Activated CD4-positive, alpha-beta T cell treated with anti-CD3 and anti-CD28 coated beads, Interleukin-10, Interleukin-2, amounts not matched to agents 100 ng/mL and 50 ng/mL, durations not matched to agents 16 hours and 8 hours (primary cell): ENCODE data around the gene TLDC2.
"Not testable (repeated sequence)": the region's sequence is repeated elsewhere in the genome, so short reads cannot be mapped to it uniquely, and the experiment has no call there.

ENCODE experiments used
- DNase-seq: peaks from one replicate; pipeline ENCODE4 v3.0.0-alpha.2; 2020

TLDC2 gene

DNA sequence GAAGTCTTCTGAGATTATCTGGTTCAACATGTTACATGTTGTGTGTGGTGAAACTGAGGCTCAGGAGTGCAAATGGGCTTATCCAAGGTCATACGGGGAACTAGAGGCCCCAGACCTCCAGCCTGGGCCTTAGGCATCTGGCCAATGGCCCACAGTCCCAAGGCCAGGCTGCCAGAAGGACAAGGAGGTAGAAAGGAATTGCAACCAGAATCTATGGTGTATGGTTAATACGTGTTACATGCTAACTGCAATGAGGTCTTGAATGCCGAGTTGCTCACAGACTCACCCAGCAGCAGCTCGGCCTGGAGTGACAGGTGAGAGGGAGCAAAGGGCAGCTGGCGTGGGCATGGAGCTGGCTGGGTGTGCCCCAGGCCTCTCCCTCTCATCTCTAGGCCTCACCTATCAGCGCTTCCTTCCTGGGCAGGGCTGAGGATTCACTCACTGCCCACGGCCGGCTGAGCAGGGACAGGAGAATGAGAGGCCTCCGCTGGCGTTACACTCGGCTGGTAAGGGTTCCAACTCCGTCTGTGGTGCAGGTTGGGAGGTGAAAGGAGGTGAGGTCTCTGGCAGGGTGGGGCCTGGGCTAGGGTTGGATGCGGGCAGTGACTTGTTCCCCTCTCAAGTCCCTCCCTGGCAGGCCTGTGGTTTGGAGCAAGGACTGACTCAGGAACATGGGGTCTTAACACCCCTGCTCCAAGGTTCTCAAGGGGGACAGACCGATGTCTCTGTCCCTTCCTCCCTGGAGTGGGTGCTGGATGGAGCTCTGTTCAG lies at the start of gene TLDC2:
TSS of gene TLDC2 (plus strand) at position 437 of the 771 bp plus-strand sequence. CDS start at position 474, 37 bp downstream.
- DNase-seq = no peak

DNA sequence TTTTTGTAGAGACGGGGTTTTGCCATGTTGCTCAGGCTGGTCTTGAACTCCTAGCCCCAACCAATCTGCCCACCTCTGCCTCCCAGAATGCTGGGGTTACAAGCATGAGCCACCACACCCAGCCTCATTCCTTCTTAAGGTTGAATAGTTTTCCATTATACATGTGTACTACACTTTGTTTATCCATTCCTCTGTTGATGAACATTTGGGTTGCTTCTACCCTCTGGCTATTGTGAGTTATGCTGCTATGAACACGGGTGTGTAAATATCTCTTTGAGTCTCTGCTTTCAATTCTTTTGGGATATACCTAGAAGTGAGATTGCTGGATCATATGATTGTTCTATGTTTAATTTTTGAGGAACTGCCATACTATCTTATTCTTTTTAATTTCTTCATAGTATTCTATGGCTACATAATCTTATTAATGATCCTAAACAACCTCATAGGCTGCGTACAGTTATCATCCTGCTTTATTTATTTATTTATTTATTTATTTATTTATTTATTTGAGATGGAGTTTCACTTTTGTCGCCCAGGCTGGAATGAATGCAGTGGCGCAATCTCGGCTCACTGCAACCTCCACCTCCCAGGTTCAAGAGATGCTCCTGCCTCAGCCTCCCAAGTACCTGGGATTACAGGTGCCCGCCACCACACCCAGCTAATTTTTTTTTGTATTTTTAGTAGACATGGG lies 49.2 kb upstream of the TLDC2 start:
- DNase-seq = no peak

DNA sequence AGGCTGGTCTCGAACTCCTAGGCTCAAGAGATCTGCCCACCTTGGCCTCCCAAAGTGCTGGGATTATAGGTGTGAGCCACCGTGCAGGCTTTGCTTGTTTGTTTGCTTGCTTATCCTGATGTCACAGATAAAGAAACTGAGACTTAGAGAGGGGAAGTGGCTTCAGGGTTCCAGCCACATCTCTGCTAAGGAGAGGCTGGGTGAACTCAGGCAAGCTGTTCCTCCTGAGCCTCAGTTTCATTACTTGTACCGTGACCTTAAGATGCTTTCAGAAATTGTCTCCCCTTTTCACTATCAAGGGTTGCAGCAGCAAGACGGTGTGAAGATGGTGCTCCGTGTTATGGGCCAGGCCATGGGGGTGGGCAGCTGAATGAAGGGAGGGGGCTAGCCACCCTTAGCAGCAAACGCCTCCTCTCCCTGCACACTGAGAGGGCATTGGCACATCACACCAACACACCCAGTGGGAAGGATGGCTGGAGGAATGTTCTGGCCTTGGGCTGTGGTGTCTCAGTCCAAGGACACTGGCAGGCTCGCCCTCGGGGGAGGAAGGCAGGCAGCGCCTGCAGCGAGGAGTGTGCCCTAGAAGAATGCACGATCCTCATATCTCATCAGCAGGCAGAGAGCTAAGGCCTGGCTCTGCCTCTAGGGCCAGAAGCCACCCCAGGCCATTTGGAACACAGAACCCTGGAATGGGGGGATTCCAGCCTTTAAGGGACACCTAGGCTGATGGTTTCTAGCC lies 48.2 kb upstream of the TLDC2 start:
- DNase-seq = peak; percentile 13

DNA sequence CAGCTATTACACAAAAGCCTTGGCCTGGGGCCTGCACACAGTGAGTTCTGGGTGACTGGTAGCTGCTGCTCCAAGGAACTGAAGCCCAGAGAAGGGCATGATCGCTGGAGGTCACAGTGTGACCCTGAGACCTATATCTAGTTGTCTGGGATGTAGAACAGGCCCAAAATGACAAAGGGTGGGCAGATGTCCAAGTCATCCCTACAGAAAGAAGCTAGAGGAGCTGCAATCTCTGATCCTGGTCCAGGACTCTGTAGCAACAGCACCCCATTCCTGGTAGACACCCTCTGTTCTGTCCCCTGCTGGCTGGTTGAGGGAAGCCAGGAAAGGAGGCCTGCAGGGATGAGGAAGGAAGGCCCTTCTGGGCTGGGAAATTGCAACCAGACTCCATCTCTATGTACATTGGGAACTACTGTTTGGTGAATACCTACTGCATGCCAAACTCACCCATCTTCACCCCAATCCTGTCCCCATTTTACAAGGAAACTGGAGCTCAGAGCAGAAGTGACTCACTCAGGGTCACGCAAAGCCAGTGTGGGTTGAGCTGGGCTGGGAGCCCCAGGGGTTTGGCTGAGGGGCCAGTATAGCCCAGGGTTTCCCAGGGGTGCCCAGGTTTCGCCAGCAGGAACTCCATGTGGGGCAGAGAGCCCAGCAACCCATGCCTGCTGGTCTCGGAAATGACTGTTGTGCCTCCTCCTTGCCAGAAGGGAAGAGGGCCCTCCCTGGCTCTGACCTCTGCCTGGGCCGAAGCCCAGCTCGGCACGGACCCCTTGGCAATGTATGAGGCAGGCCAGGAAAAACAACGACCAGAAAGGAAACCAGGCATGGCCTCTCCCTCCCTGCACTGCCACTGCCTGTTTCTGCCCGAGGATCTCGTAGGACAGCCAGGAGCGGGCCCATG lies 44.9 kb upstream of the TLDC2 start:
- no peak for DNase-seq

DNA sequence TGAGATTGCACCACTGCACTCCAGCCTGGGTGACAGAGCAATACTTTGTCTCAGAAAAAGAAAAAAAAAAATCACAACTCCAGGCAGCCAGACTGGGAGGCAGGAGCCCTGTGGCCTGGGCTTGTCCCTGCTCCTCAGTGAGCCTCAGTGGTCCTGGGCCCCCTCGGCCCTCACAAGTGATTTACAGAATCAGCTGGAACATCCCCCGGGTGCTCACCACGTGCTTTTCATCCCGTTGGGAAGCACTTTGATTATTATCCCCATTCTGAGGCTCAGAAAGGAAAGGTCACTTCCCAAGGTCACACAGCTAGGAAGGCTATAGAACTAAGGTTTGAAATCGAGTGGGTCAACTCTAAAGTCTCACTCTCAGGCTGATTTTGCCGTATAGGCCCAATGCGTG lies 43.1 kb upstream of the TLDC2 start:
- DNase-seq = no peak

DNA sequence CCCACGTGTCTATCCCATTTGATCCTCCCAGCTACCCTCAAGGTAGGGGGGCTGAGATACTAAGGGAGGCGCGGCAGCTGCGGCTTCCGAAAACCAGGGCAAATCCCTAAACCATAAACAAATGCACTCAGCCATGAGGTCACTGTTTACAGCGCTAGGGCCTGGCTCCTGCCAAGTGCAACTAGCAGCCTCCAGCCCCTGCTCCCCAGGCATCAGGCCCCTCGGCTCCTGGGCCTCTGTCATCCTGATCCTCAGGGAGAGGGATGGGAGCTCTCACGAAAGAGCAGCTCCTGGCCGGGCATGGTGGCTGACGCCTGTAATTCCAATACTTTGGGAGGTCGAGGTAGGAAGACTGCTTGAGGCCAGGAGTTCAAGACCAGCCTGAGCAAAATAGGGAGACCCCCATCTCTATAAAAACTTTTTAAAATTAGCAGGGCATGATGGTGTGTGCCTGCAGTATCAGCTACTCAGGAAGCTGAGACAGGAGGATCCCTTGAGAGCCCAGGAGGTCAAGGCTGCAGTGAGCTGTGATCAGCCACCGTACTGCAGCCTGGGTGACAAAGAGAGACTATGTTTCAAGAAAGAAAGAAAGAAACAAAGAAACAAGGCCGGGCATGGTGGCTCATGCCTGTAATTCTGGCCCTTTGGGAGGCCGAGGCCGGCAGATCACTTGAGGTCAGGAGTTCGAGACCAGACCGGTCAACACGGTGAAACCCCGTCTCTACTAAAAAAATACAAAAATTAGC lies 42.5 kb upstream of the TLDC2 start:
- no peak for DNase-seq

DNA sequence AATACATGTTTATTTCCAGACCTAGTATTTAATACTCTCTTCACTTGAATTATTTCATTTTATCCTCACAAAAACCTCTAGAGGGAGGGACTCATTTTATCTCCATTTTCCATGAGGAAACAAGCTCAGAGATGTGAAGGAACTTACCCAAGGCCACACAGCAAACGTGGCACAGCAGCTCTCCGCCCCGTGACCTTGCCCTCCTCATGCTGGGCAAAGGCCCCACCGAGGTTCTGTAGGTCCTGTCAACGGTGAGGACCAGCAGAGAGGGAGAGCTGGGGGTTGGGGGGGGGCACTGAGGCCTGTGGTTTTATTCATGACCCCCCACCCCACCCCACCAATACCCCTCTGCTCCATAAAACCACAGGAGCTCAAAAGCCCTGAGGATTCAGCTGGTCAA lies 40.9 kb upstream of the TLDC2 start:
- no peak for DNase-seq

DNA sequence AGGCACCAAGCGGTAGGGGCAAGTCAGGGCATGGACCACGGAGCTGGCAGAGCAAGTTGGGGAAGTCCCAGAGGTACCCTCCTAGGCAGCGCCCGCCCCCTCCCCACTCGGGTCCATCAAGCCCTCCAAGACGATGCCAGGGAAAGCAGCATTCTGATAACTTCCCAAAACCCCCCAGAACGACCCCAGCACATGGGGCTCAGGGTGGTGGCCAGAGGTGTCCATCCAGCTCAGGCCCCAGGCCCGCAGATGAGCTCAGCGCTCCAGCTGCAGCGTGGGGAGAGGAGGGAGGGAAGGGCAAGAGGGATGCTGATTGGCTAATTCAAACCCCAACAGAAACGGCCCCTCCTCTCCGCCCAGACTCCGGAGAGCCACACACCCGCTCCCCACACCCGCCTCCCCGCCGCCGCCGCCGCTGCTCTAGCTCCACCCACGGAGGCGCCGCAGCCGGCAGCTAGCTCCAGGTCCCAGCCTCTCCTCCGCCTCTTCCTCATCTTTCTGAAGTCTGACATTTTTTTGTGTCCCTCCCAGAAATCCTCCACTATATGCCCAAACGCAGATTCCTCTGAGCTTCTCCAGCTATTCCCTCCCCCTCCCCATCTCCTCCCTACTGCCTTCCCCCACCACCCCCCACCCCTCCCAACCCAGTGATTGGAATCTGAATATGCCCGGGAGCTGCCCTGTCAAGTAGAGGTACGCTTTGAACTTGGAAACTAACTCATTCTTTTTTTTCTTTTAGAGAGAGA lies 40.3 kb upstream of the TLDC2 start:
- peak; percentile 95 for DNase-seq

DNA sequence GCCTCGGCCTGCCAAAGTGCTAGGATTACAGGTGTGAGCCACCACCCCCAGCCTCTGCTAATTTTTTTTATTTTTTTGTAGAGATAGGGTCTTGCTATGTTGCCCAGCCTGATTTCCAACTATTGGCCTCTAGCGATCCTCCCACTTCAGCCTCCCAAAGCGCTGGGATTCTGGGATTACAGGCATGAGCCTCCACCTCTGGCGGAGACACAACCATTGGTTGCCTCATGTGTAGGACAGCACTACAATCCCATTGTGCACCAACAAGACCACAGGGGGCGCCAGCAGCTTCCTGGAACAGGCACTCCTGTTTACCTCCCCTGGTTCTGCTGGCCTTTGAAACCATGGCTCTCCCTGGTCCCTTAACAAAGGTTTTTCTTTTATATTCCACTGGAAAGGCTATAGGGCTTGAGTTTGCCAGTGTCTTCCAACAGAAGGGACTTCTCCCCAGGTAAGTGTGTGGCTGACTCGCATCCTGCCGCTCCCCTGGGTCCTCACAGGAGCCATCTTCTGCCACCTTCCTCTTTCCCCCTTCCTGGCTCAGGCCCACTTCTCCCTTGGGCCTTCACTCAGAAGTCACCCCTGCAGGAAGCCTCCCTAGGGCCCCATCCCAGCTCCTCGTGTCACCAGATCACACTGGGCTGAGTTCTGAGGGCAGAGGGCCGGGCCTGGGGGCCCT lies 39.2 kb upstream of the TLDC2 start:
- peak; percentile 73 for DNase-seq

DNA sequence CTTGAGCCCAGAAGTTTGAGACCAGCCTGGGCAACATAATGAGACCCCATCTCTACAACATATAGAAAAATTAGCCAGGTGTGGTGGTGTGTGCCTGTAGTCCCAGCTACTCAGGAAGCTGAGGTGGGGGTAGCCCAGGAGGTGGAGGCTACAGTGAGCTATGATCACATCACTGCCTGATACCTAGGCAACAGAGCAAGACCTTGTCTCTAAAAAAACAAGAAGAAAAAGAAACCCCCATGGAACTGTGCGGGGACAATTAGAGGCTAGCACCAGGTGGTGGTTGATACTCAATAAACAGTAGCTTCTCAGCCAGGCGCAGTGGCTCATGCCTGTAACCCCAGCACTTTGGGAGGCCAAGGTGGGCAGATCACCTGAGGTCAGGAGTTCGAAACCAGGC lies 37.6 kb upstream of the TLDC2 start:
- DNase-seq = not testable (repeated sequence)

DNA sequence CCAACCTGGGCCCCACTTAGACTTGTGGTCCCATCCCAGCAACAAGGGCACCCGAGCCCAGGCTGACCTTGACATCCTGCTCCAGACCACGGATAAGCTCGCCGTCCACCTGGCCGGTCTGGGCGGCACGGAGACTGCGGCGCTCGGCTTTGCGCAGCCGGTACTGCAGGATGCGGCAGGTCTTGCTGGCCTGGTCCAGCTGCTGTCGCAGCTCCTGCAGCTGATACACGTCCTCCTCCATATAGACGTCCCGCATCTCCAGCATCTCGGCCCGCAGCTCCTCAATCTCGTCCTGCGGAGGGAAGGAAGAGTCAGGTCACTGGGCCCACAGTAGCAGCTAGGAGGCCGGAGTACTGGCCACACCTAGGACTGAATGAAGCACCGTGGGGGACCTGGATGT lies 36.8 kb upstream of the TLDC2 start:
- DNase-seq = no peak

DNA sequence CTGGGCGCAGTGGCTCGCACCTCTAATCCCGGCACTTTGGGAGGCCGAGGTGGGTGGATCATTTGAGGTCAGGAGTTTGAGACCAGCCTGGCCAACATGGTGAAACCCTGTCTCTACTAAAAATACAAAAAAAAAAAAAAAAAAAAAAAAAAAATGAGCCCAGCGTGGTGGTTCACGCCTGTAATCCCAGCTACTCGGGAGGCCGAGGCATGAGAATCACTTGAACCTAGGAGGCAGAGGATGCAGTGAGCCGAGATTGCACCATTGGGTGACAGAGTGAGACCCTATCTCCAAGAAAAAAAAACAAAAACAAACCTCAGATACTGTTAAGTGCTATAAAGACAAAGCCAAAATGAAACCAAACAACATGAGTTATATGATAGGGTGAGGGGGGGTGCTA lies 34.9 kb upstream of the TLDC2 start:
- not testable (repeated sequence) for DNase-seq

DNA sequence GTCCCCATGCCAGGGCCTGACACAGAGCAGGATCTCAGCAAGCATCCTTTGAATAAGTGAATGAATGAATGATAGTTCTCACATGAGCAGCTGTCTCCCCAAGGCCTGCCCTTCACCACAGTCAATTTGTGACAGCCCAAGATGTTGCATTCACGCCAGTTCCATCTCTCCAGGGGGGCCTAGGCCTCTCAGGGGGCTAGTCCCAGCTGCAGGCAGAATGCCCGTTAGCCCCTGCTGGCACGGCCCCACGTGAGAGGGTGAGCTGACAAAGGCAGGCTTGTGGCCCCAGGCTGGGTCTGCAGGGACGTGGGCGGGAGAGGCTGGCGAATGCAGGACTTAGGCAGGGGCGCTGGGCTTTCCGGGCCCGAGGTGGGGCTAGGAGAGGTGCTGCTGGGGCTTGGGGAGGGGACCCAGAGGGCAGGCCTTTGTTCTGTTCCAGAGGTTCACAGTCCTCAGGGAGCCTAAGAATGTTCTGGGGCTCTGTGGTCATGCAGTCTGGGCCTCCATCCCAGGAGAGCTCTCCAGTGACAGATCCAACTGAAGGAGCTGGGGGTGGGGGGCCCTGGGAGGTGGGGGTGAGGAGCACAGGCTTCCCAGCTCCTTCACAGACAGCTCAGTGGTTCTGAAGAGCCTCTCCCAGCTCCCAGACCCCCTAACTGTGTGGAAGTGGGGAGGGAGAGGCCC lies 30.5 kb upstream of the TLDC2 start:
- DNase-seq = no peak

DNA sequence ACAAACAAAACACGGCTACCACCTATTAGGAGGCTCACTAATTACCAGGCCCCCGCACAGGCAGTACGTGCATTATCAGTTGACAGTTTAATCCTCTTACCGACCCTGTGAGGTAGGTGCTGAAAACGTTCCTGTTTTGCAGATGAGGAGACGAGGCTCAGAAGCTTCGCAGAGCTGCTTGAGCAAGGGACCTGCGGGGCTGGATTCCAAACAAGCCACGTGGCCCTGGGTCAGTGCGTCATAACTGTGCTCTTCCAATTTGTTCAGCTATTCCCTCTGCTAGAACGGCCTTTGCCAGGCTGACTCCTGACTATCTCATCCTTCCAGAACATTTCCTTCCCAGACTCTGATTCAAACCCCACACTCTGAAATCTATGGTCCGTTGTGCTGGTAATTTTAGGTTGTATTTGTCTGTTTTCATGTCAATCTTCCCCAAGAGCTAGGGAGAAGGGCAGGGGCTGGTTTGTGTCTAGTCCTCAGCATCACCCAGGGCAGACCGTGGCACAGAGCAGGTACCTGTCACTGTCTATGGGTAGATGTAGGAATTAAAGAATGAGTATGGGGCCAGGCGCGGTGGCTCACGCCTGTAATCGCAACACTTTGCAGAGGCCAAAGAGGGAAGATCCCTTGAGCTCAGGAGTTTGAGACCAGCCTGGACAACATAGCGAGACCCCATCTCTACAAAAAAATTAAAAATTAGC lies 28.8 kb upstream of the TLDC2 start:
- DNase-seq = no peak

DNA sequence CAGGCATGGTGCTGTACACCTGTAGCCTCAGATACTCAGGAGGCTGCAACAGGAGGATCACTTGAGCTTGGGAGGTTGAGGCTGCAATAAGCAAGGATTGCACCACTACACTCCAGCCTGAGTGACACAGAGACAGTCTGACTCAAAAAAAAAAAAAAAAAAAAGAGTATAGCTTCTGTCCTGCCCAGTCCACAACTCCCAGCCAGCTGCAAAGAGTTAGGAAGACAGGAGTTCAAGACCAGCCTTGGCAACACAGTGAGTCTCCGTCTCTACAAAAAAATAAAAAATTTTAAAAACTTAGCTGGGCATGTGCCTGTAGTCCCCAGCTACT lies 28.3 kb upstream of the TLDC2 start:
- no peak for DNase-seq

DNA sequence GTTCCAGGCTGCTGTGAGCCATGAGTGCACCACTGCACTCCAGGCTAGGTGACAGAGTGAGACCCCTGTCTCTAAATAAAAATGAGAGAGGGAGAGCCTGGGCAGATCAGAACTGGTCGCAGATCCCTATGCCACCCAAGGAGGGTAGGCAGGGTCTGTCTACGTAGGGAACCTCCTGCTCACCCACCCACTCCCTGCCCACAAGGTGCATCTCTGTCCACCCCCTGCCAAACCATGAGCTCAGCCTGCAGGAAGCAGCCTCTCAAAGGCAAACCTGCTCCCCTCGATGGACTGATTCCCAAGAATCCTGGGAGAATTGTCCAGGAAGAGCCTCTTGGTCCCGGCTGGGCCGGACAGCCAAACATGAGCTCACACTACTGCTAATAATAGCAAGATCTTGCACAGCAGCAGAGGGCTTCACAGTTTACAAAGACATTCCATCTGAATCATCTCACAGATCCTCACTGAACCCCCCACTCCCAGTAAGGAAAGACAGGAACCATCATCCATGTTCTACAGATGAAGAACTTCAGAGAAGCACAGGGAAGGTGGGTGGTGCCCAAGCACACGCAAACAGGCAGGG lies 27.8 kb upstream of the TLDC2 start:
- DNase-seq = no peak

DNA sequence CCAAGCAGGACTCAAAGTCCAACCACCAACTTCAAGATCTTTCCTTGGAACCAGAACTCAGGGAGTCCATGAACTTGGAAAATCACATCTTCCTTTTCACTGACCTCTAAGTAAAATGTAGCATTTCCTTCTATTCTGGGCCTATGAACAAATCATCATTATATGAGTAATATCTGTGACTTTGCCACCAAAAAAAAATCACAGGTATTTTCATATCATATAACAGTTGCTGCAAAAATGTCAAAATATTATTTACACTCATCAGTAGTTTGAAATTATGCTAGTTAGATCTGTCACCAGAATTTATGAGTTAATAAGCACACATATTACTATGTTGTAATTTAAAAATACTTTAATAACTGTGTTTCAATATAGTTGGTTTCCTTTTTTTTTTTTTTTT lies 27.3 kb upstream of the TLDC2 start:
- DNase-seq = no peak

DNA sequence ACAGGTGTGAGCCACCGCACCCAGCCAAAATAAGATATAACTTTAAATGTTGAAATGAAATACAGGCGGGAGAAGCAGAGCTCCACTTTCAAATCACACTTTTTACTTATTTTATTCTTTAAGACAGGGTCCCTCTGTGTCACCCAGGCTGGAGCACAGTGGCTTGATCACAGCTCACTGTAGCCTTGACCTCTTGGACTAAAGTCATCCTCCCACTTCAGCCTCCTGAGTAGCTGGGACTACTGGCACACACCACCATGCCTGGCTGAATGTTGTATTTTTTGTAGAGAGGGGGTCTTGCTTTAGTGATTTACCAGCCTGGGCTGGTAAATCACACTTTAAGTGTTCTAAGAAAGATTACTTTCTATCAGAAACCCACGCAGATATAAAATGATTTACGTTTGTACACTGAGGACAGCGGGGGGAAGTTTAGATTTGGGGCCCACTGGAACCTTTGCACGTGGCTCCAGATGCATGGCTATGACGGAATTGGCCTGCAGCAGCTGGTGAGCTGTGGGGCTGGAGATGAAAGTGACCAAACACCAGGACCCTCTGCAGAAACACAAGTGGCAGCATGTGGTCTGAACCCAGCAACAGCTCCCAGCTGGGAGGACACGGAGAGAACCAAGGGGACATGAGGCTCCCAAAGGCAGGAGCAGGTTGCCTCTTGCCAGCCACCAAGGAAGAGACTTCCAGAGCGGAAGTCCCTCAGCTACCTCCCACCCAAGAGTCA lies 26.4 kb upstream of the TLDC2 start:
- no peak for DNase-seq
